Measurements from ENCODE around the gene TRPM3. TPM values are rescaled to one million over a fixed set of nuclear protein-coding genes. Genes with fewer than 3 reads are reported as not detected.

TRPM3 gene
- total and polyA plus RNA-seq, 2 of the 13 experiments (the other 11 are each of a cell fraction or from before 2014, with no cell fraction given): not detected

DNA sequence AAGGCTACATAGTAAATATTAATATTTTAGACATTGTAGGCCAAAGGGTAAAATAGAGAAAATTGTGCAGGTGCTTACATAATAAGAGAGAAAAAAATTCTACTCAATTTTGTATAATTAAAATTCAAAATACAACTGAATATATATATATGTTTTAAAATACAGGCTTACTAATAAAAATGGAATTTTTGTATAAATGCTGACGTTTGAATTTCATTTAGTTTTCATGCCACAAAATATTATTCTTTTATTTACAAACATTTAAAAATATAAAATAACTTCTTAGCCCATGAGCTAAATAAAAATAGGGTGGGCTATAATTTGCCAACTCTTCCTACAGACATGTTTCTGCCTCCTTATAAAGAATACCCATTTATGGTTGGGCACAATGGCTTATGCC lies 328.6 kb downstream of the TRPM3 start:
- no TSS peak for BruUV-seq (replicated peaks)
- intact Hi-C loops (cut with micrococcal nuclease; ENCODE audit: unreplicated experiment) (no loop called here), in situ Hi-C loops (cut with HindIII; ENCODE audit: extremely low pct_ligation_motif_present, low pct_unique_long_range_greater_than_20kb) (no loop called here)
- H3K36me3 ChIP-seq (replicated peaks in 1 of 2; ENCODE audit: control insufficient read depth in 1 of 2, insufficient read depth in 2 of 2, low read length in 2 of 2): no peaks in the 10 kb centered on the region
- DNase-seq (ENCODE audit: low spot score) (no peak), ATAC-seq (no peak), FAIRE-seq (no peak)
- no peak overlapping the region for H3K9ac ChIP-seq (ENCODE audit: insufficient read depth, low read depth, low read length)
- ChIA-PET POLR2A (no interaction called here), CTCF (ENCODE audit: low intra/inter-chr PET ratio, low total read pairs) (no interaction called here)
- H4K20me1 ChIP-seq (ENCODE audit: insufficient read depth, low read length): no peaks in the 10 kb centered on the region
- no peak overlapping the region for H3K27ac ChIP-seq (ENCODE audit: extremely low read length, insufficient read depth, low read length)
- H3K4me3 ChIP-seq (replicated peaks in 1 of 3; ENCODE audit: insufficient read depth in 1 of 3, low read depth in 2 of 3, low read length in 3 of 3): no peak overlapping the region
- WGBS (ENCODE audit: low lambda C conversion rate): 3% methylated on average over 1 of the region's 1 CpG
- H2AFZ ChIP-seq (ENCODE audit: low read length): no peak overlapping the region
- H3K4me1 ChIP-seq (ENCODE audit: insufficient read depth, low read length): no peaks in the 10 kb centered on the region
- TF ChIP-seq ZFP36L1 (CRISPR knock-in tag; IDR thresholded peaks at IDR 0.05) (no peak), ZNF543 (CRISPR knock-in tag; IDR thresholded peaks at IDR 0.05) (no peak), ZNF768 (CRISPR knock-in tag; IDR thresholded peaks at IDR 0.05) (no peak), HIVEP1 (CRISPR knock-in tag; IDR thresholded peaks at IDR 0.05) (no peak), ZFP37 (CRISPR knock-in tag; IDR thresholded peaks at IDR 0.05; ENCODE audit: borderline replicate concordance) (no peak), NR3C1 (CRISPR knock-in tag; IDR thresholded peaks at IDR 0.05) (no peak), MAFF (IDR thresholded peaks at IDR 0.05; ENCODE audit: low read depth, low read length) (peak; percentile 68; the same call in 1 of the 2 replicates), MAFK (conservative IDR thresholded peaks at IDR 0.05 in 1 of 2, IDR thresholded peaks at IDR 0.05 in 1 of 2; ENCODE audit: low read length in 2 of 2) (peak in 1 of 2 experiments; percentile 81; a peak in 3 of 4 replicates)
- TF ChIP-seq, protein P1, sequence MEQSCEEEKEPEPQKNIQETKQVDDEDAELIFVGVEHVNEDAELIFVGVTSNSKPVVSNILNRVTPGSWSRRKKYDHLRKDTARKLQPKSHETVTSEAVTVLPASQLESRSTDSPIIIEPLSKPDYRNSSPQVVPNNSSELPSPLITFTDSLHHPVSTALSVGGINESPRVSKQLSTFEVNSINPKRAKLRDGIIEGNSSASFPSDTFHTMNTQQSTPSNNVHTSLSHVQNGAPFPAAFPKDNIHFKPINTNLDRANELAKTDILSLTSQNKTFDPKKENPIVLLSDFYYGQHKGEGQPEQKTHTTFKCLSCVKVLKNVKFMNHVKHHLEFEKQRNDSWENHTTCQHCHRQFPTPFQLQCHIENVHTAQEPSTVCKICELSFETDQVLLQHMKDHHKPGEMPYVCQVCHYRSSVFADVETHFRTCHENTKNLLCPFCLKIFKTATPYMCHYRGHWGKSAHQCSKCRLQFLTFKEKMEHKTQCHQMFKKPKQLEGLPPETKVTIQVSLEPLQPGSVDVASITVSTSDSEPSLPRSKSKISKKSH (CRISPR knock-in tag; IDR thresholded peaks at IDR 0.05; ENCODE audit: borderline replicate concordance): no peak
- TF ChIP-seq, protein P2, sequence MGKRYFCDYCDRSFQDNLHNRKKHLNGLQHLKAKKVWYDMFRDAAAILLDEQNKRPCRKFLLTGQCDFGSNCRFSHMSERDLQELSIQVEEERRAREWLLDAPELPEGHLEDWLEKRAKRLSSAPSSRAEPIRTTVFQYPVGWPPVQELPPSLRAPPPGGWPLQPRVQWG (CRISPR knock-in tag; IDR thresholded peaks at IDR 0.05; ENCODE audit: borderline replicate concordance, low read depth): no peak
- TF ChIP-seq, protein P3, sequence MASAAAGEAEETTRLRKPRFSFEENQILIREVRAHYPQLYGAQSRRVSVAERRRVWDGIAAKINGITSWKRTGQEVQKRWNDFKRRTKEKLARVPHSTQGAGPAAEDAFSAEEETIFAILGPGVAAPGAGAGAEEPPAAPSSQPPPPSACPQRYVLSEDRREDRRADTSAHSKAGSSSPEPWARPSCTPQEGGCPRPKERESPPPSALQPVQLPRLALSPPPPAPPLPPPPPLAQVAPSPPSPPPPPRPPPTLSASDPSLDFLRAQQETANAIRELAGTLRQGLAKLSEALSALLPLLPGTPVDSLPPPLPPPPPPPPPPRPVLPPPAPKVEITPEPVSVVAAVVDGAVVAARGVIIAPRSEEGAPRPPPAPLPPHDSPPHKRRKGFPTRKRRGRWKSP (CRISPR knock-in tag; IDR thresholded peaks at IDR 0.05): no peak
- no peaks in the 10 kb centered on the region for H3K9me3 ChIP-seq (ENCODE audit: low read length)
- no peaks in the 10 kb centered on the region for H3K79me2 ChIP-seq (ENCODE audit: insufficient read depth, low read length)
- no peak overlapping the region for H3K4me2 ChIP-seq (ENCODE audit: low read depth, low read length)
- no peaks in the 10 kb centered on the region for H3K27me3 ChIP-seq (ENCODE audit: control insufficient read depth in 1 of 2, insufficient read depth in 2 of 2, low read length in 2 of 2)

Measured in HepG2 (cell line).